GM12878 (cell line): ENCODE results near the gene CHRM5. TPM values are rescaled to one million over a fixed set of nuclear protein-coding genes. Genes with fewer than 3 reads are reported as not detected.

ENCODE experiments used
- ATAC-seq: fragments of 200-7000 bp; cut with Tn5 transposase; 3 replicates; pipeline ENCODE4 v1.9.1; 2020; ENCODE audit warnings: mild to moderate bottlenecking, moderate library complexity
- BruUV-seq: library from RNA; stranded (reverse); fragments of 400-500 nt; replicated peaks from 2 replicates; lab custom pipeline; 2021; lab: Mats Ljungman, UMichigan
- CTCF ChIA-PET: fragments of 300-600 bp; sonication (Branson Sonifier 250); formaldehyde crosslinking; extraction: SDS; loops from one replicate; lab custom pipeline; 2021; ENCODE audit warnings: inconsistent platforms; lab: Yijun Ruan, JAX
- POLR2A ChIA-PET: fragments of 350-600 bp; formaldehyde crosslinking; extraction: SDS; loops from one replicate; lab custom pipeline; 2021; ENCODE audit warnings: inconsistent platforms; lab: Charles Lee
- RAD21 ChIA-PET: fragments of 300-600 bp; sonication (Branson Sonifier 250); formaldehyde crosslinking; loops from one replicate; lab custom pipeline; 2023; ENCODE audit warnings: antibody characterized with exemption; ENCODE audit not compliant: unreplicated experiment; lab: Charles Lee
- SMC1A ChIA-PET: fragments of 300-600 bp; sonication (Branson Sonifier 250); formaldehyde crosslinking; loops from one replicate; lab custom pipeline; 2023; ENCODE audit not compliant: unreplicated experiment, uncharacterized antibody; lab: Charles Lee
- DNase-seq: peaks from one replicate; pipeline ENCODE4 v3.0.0-alpha.2; 2011; ENCODE audit warnings: low read depth, low spot score
- FAIRE-seq: peaks from 3 replicates; lab custom pipeline; 2011; peaks lifted over from hg19 to GRCh38; lab: Jason Lieb, UNC
- H2AFZ ChIP-seq: 2 replicates; pipeline ENCODE4 v1.6.0; 2011; ENCODE audit warnings: low read depth, low read length, control low read depth; ENCODE audit not compliant: control insufficient read depth
- H3K27ac ChIP-seq: 2 replicates; pipeline ENCODE4 v1.5.1; 2011; ENCODE audit warnings: control low read depth; ENCODE audit not compliant: control insufficient read depth, insufficient read depth
- H3K27me3 ChIP-seq, 2 experiments: replicated peaks in 1 of 2; 2 replicates each; pipeline versions ENCODE4 v1.6.0 to v1.6.1; 2011; ENCODE audit warnings: low read length in 1 of 2; ENCODE audit not compliant: control insufficient read depth in 2 of 2, insufficient read depth in 2 of 2
- H3K36me3 ChIP-seq, 2 experiments: 2 replicates each; pipeline ENCODE4 v1.5.1; 2011; ENCODE audit warnings: low read length in 1 of 2; ENCODE audit not compliant: control insufficient read depth in 2 of 2, insufficient read depth in 2 of 2
- H3K4me1 ChIP-seq: 2 replicates; pipeline ENCODE4 v1.6.1; 2011; ENCODE audit warnings: mild to moderate bottlenecking, low read length, moderate library complexity, mixed read lengths; ENCODE audit not compliant: control insufficient read depth, insufficient read depth
- H3K4me2 ChIP-seq: 2 replicates; pipeline ENCODE4 v1.6.0; 2011; ENCODE audit warnings: control low read depth; ENCODE audit not compliant: control insufficient read depth, insufficient read depth
- H3K4me3 ChIP-seq: fragments of 200-600 bp; sonication (generic); 2 replicates; pipeline ENCODE4 v1.5.1; 2016
- H3K79me2 ChIP-seq: 2 replicates; pipeline ENCODE4 v1.6.0; 2011; ENCODE audit warnings: low read length; ENCODE audit not compliant: control insufficient read depth, insufficient read depth
- H3K9ac ChIP-seq: 2 replicates; pipeline ENCODE4 v1.8.0; 2011; ENCODE audit warnings: low read length, control low read depth, mixed read lengths; ENCODE audit not compliant: control insufficient read depth, insufficient read depth
- H3K9me3 ChIP-seq: replicated peaks from 3 replicates; pipeline ENCODE4 v1.5.1; 2011; ENCODE audit warnings: mild to moderate bottlenecking, low read length; ENCODE audit not compliant: control insufficient read depth, insufficient read depth
- H4K20me1 ChIP-seq: 2 replicates; pipeline ENCODE4 v1.6.0; 2011; ENCODE audit not compliant: control insufficient read depth, insufficient read depth
- ETV6 ChIP-seq, 2 experiments: fragments of 450-650 bp in 1 of 2; IDR thresholded peaks in 1 of 2; conservative IDR thresholded peaks in 1 of 2; 2 replicates each; pipeline ENCODE4 v1.6.1; 2014; ENCODE audit warnings: antibody characterized with exemption in 1 of 2, borderline replicate concordance in 1 of 2, low read depth in 1 of 2, mild to moderate bottlenecking in 1 of 2, moderate library complexity in 1 of 2
- IKZF2 ChIP-seq, 2 experiments: fragments of 450-650 bp; IDR thresholded peaks; 2 replicates each; pipeline ENCODE4 v1.6.1; 2017; ENCODE audit warnings: mild to moderate bottlenecking in 2 of 2, moderate library complexity in 2 of 2
- JUND ChIP-seq: IDR thresholded peaks from 2 replicates; pipeline ENCODE4 v1.6.1; 2012; ENCODE audit warnings: low read depth, mild to moderate bottlenecking, low read length, improper control_type of control experiment, moderate library complexity
- MEF2A ChIP-seq: IDR thresholded peaks from 2 replicates; pipeline ENCODE4 v1.6.1; 2011; ENCODE audit warnings: low read depth, mild to moderate bottlenecking, low read length, moderate library complexity; ENCODE audit not compliant: insufficient read depth
- PAX5 ChIP-seq: IDR thresholded peaks from 2 replicates; pipeline ENCODE4 v1.6.1; 2011; ENCODE audit warnings: low read depth, low read length, borderline replicate concordance
- PBX3 ChIP-seq: IDR thresholded peaks from 2 replicates; pipeline ENCODE4 v1.6.1; 2011; ENCODE audit warnings: mild to moderate bottlenecking, low read depth, low read length, moderate library complexity; ENCODE audit not compliant: insufficient replicate concordance
- POU2F2 ChIP-seq: IDR thresholded peaks from 3 replicates; pipeline ENCODE4 v1.6.1; 2011; ENCODE audit warnings: low read depth, mild to moderate bottlenecking, low read length, borderline replicate concordance
- TARDBP ChIP-seq: IDR thresholded peaks from 2 replicates; pipeline ENCODE4 v1.6.1; 2016; ENCODE audit warnings: borderline replicate concordance
- YY1 ChIP-seq: IDR thresholded peaks from 2 replicates; pipeline ENCODE4 v1.6.1; 2011; ENCODE audit warnings: low read depth, mild to moderate bottlenecking, low read length
- ZBTB40 ChIP-seq: fragments of 450-650 bp; IDR thresholded peaks from 2 replicates; pipeline ENCODE4 v1.6.1; 2016; ENCODE audit warnings: mild to moderate bottlenecking, moderate library complexity, borderline replicate concordance
- ZNF384 ChIP-seq: IDR thresholded peaks from 2 replicates; pipeline ENCODE4 v1.6.1; 2012; ENCODE audit warnings: low read depth, mild to moderate bottlenecking, low read length, improper control_type of control experiment, borderline replicate concordance
- ZSCAN29 ChIP-seq: fragments of 450-650 bp; IDR thresholded peaks from 2 replicates; pipeline ENCODE4 v1.6.1; 2017; ENCODE audit warnings: mild to moderate bottlenecking, moderate library complexity
- ZZZ3 ChIP-seq: IDR thresholded peaks from 2 replicates; pipeline ENCODE4 v1.6.1; 2011; ENCODE audit warnings: low read depth; ENCODE audit not compliant: control insufficient read depth, insufficient read length
- WGBS: methylation state at CpG from one replicate; pipeline ENCODE4 v1.1.6; 2016; ENCODE audit warnings: low lambda C conversion rate; ENCODE audit not compliant: insufficient replicate concordance, insufficient coverage; ENCODE audit errors: missing lambda C conversion rate; 5-methylcytosine and 5-hydroxymethylcytosine counted together
- in situ Hi-C: fragments of 300-500 bp; cut with MboI; formaldehyde crosslinking; loops from 9 replicates; pipeline ENCODE4 v1.14.3; 2018; ENCODE audit warnings: mixed read lengths
- intact Hi-C: fragments of 100-400 bp; cut with micrococcal nuclease; formaldehyde crosslinking; loops from one replicate; pipeline ENCODE4 v1.14.2; 2022; ENCODE audit not compliant: unreplicated experiment
- polyA plus RNA-seq, 11 experiments: library from polyadenylated mRNA; depleted of rRNA in 4 of 11; unstranded in 6 of 11; stranded (reverse) in 5 of 11; fragments of >200 nt; fragmentation: Nextera tagmentation in 4 of 11; fragmentation: Illumina TruSeq in 1 of 11; extraction: Ambion mirVana in 4 of 11; extraction: Trizol in 1 of 11; gene quantifications; 1 replicate in 1 of 11; 2 replicates in 10 of 11; pipeline versions ENCODE4 v1.2.1 to v1.2.3, GENCODE V29; 2011 to 2016; ENCODE audit warnings: inconsistent platforms in 2 of 11, missing spikeins in 2 of 11, low read depth in 1 of 11
- total RNA-seq, 4 experiments: library from RNA; depleted of rRNA in 3 of 4; stranded (reverse); fragments of >200 nt in 3 of 4; fragmentation: Illumina TruSeq in 1 of 4; extraction: Trizol in 1 of 4; gene quantifications; 2 replicates each; pipeline versions ENCODE4 v1.2.1 to v1.2.3, GENCODE V29; 2013 to 2021

Gene CHRM5
- total and polyA plus RNA-seq, 10 of the 15 experiments (the other 5 are each of a cell fraction or from before 2014, with no cell fraction given) = 0.01 to 0.10 (median 0.04) TPM; not detected in 6

GRCh38 chr15:34023907-34024306, 55.6 kb downstream of the CHRM5 start:
- H3K4me2 ChIP-seq = no peak overlapping the region
- in situ Hi-C loops (no loop called here), intact Hi-C loops (no loop called here)
- TF ChIP-seq ZSCAN29 = no peak
- no peak for TF ChIP-seq TARDBP
- no peak for TF ChIP-seq JUND
- no peak for TF ChIP-seq ZZZ3
- no peak for TF ChIP-seq PBX3
- TF ChIP-seq PAX5 = no peak
- ChIA-PET CTCF (no interaction called here), SMC1A (no interaction called here), POLR2A (no interaction called here), RAD21 (no interaction called here)
- no peaks in the 10 kb centered on the region for H3K36me3 ChIP-seq
- no peaks in the 10 kb centered on the region for H4K20me1 ChIP-seq
- no peaks in the 10 kb centered on the region for H3K27me3 ChIP-seq
- no peaks in the 10 kb centered on the region for H3K4me1 ChIP-seq
- FAIRE-seq (no peak), ATAC-seq (no peak), DNase-seq (no peak)
- no peak overlapping the region for H3K4me3 ChIP-seq
- no peaks in the 10 kb centered on the region for H3K79me2 ChIP-seq
- H3K9me3 ChIP-seq = peaks cover 2% of the 10 kb centered on the region; the same call in 2 of the 3 replicates
- H3K9ac ChIP-seq = no peak overlapping the region
- H2AFZ ChIP-seq = no peak overlapping the region
- no peak overlapping the region for H3K27ac ChIP-seq
- no TSS peak for BruUV-seq
- WGBS = 93% methylated on average over 1 of the region's 1 CpG

- intact Hi-C loops (no loop called here), in situ Hi-C loops (no loop called here)
- FAIRE-seq (no peak), ATAC-seq (no peak), DNase-seq (no peak)
- Histone ChIP-seq H3K4me2 (no peak overlapping the region), H3K27me3 (no peaks in the 10 kb centered on the region), H3K27ac (no peak overlapping the region), H2AFZ (no peak overlapping the region), H3K79me2 (no peaks in the 10 kb centered on the region), H3K9me3 (peaks cover 2% of the 10 kb centered on the region; the same call in 2 of the 3 replicates), H3K9ac (no peak overlapping the region), H3K36me3 (no peaks in the 10 kb centered on the region), H3K4me1 (no peaks in the 10 kb centered on the region), H4K20me1 (no peaks in the 10 kb centered on the region), H3K4me3 (no peak overlapping the region)
- BruUV-seq = no TSS peak
- CTCF ChIA-PET = interaction anchor here (1.3 kb wide), 1 partner anchor 35 kb away, joined by 4 read pairs; no protein-coding TSS in a partner anchor
- SMC1A ChIA-PET = no interaction called here
- POLR2A ChIA-PET = no interaction called here
- 75% methylated on average over 3 of the region's 3 CpGs for WGBS
- RAD21 ChIA-PET = no interaction called here
- TF ChIP-seq POU2F2 (no peak), ETV6 (conservative IDR thresholded peaks at IDR 0.05 in 1 of 2, IDR thresholded peaks at IDR 0.05 in 1 of 2; ENCODE audit: borderline replicate concordance in 1 of 2, low read depth in 1 of 2) (no peak), YY1 (no peak), MEF2A (no peak), ZBTB40 (no peak), ZNF384 (no peak), IKZF2 (IDR thresholded peaks at IDR 0.05) (no peak)
Measured at GRCh38 chr15:34025252-34025651, 57.0 kb downstream of the CHRM5 start.
